Sigmoid colon (tissue), 4 donors: ENCODE data around the gene RBM17.

ENCODE experiments used
- EP300 ChIP-seq, 4 donors: sonication (generic); formaldehyde crosslinking; IDR thresholded peaks; one replicate each; pipeline ENCODE4 v1.6.1; 2017; ENCODE audit warnings: antibody characterized with exemption in 4 of 4
- POLR2A ChIP-seq, 2 donors: fragments of 450-650 bp; IDR thresholded peaks; one replicate each; pipeline ENCODE4 v1.6.1; 2016; ENCODE audit warnings: antibody characterized with exemption in 2 of 2, mild to moderate bottlenecking in 2 of 2, moderate library complexity in 2 of 2
- POLR2AphosphoS5 ChIP-seq, 4 donors: sonication (generic); formaldehyde crosslinking; IDR thresholded peaks; one replicate each; pipeline ENCODE4 v1.6.1; 2017; ENCODE audit warnings: antibody characterized with exemption in 4 of 4
- TF ChIP-seq, protein P1 (sequence below), 4 experiments: fragments of 450-650 bp in 3 of 4; fragments of 200-600 bp in 1 of 4; IDR thresholded peaks; one replicate each; pipeline ENCODE4 v1.5.1; 2016 to 2019; ENCODE audit warnings: antibody characterized with exemption in 4 of 4, mild to moderate bottlenecking in 3 of 4, moderate library complexity in 2 of 4

DNA sequence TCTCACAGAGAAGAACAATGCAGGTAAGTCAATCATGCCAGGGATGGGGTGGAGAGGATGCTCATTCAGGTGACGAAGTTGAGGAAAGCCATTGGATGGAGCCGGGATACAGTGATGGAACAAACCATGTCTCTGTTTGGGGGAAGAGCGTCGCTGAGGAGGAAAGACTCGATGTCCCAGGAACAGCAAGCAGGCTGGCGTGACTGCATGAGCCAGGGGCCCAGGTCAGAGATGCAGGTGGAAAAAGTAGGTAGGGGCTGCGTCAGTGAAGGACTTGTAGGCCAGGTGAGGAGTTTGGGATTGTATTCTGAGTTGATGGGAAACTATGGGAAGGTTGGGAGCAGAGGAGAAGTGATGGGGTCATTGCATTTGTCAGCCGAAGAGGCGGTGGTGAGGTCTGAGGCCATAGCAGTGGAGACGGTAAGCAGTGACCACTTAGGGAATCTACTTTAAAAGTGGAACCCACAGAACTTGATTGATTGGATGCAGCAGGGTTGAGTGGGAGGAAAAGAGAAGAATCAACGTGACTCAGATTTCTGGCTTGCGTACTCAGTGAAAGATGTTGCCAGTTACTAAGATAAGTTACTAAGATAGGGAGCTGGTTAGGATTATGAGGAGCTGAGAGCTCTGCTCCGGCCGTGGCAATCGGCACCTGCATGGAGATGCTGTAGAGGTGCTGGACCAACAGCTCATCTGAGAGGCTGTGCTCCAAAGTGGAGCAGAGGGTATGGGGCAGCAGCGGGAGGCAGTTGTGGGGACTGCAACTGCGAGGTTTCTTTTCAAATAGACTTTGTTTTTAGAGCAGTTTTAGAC lies 14.1 kb upstream of the RBM17 start:
- no peak for TF ChIP-seq POLR2A (IDR thresholded peaks at IDR 0.05)
- TF ChIP-seq, protein P1, sequence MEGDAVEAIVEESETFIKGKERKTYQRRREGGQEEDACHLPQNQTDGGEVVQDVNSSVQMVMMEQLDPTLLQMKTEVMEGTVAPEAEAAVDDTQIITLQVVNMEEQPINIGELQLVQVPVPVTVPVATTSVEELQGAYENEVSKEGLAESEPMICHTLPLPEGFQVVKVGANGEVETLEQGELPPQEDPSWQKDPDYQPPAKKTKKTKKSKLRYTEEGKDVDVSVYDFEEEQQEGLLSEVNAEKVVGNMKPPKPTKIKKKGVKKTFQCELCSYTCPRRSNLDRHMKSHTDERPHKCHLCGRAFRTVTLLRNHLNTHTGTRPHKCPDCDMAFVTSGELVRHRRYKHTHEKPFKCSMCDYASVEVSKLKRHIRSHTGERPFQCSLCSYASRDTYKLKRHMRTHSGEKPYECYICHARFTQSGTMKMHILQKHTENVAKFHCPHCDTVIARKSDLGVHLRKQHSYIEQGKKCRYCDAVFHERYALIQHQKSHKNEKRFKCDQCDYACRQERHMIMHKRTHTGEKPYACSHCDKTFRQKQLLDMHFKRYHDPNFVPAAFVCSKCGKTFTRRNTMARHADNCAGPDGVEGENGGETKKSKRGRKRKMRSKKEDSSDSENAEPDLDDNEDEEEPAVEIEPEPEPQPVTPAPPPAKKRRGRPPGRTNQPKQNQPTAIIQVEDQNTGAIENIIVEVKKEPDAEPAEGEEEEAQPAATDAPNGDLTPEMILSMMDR (IDR thresholded peaks at IDR 0.05), result no peak
- TF ChIP-seq EP300 (IDR thresholded peaks at IDR 0.05), result no peak
- no peak for TF ChIP-seq POLR2AphosphoS5 (IDR thresholded peaks at IDR 0.05)
